KOPT-K1 (cell line): ENCODE data around the gene SRC.

Experiments
- H3K27ac ChIP-seq: fragments of 200-600 bp; sonication (generic); 2 replicates; pipeline ENCODE4 v1.5.1; 2016; ENCODE audit warnings: antibody characterized with exemption, mild to moderate bottlenecking, low read depth, low read length; ENCODE audit not compliant: poor library complexity, severe bottlenecking
- H3K36me3 ChIP-seq: fragments of 200-600 bp; sonication (generic); 2 replicates; pipeline ENCODE4 v1.5.1; 2017; ENCODE audit warnings: antibody characterized with exemption, mild to moderate bottlenecking, low read length, moderate library complexity; ENCODE audit not compliant: insufficient read depth
- H3K9me3 ChIP-seq: fragments of 200-600 bp; sonication (generic); 2 replicates; pipeline ENCODE4 v1.5.1; 2017; ENCODE audit warnings: antibody characterized with exemption, low read length, mild to moderate bottlenecking; ENCODE audit not compliant: insufficient read depth, poor library complexity, severe bottlenecking

Gene SRC

DNA sequence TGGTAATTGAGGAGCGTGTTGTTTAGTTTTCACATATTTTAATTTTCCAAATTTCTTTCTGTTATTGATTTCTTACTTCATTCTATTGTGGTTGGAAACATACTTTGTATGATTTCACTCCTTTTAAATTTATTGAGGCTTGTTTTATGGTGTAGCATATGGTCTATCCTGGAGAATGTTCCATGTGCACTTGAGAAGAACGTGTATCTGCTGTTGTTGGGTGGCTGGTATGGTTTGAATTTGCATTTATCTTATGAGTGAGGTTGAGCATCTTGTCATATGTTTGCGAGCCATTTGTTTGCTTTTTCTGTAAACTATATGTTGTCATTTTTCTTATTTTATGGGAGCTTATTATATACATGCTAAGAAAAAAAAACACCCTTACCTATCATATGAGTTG lies 26.5 kb downstream of the SRC start:
- Histone ChIP-seq H3K36me3 (no peaks in the 10 kb centered on the region), H3K27ac (no peak overlapping the region), H3K9me3 (no peaks in the 10 kb centered on the region)

DNA sequence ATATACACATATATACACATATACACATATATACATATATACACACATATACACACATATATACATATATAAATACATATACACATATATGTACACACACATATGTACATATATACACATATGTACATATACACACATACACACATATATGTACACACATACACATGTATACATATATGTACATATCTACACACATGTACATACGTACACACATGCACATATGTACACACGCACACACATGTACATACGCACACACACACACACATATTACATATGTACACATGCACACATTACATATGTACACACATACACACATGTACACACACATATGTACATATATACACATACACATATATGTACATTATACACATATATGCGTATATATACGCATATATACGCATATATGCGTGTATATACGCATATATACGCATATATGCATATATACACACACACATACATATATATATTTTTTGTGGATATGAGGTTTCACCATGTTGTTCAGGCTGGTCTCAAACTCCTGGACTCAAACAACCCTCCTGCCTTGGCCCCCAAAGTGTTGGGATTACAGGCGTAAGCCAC lies 27.2 kb downstream of the SRC start:
- H3K9me3 ChIP-seq, result no peaks in the 10 kb centered on the region
- no peaks in the 10 kb centered on the region for H3K36me3 ChIP-seq
- no peak overlapping the region for H3K27ac ChIP-seq

DNA sequence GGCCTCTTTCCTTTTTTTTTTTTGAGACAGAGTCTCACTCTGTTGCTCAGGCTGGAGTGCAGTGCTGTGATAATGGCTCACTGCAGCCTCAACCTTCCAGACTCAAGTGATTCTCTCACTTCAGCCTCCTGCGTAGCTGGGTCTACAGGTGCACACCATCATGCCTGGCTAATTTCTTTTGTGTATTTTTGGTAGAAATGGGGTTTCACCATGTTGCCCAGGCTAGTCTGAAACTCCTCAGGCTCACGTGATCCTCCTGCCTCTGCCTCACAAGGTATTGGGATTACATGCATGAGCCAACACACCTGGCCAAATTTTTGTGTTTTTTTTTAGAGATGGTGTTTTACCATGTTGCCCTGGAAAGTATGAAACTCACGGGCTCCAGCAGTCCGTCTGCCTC lies 29.3 kb downstream of the SRC start:
- Histone ChIP-seq H3K36me3 (no peaks in the 10 kb centered on the region), H3K9me3 (no peaks in the 10 kb centered on the region), H3K27ac (no peak overlapping the region)

DNA sequence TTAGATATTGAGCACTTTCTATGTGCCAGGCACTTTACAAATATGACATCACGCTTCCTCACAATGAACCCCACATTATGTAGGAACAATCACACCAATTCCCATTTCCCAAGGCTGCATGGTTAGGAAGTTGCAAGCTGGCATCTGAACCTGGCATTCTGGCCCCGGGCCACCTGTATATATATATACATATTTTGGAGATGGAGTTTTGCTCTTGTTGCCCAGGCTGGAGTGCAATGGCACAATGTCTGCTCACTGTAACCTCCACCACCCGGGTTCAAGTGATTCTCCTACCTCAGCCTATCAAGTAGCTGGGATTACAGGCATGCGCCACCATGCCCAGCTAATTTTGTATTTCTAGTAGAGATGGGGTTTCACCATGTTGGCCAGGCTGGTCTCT lies 30.4 kb downstream of the SRC start:
- no peaks in the 10 kb centered on the region for H3K36me3 ChIP-seq
- no peak overlapping the region for H3K27ac ChIP-seq
- H3K9me3 ChIP-seq, result no peaks in the 10 kb centered on the region

DNA sequence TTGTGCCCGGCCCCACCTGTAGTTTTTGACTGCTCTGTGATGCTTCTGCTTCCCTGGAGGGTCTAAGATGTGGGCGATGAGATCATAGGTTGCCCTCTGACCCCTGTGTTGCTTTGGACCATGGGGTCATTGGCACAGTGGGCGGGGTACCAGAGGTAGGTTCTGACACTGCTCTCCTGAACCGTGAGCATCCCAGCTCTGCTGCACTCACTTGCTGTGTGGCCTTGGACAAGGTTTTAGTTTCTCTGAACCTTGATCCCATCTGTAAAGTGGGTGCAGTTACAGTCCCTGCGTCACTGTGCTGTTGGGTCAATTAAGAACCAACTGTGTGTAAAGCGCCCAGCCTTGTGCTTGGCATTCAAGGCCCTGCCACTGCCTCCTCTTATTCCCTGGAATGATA lies 30.9 kb downstream of the SRC start:
- no peak overlapping the region for H3K27ac ChIP-seq
- H3K9me3 ChIP-seq, result no peaks in the 10 kb centered on the region
- no peaks in the 10 kb centered on the region for H3K36me3 ChIP-seq

DNA sequence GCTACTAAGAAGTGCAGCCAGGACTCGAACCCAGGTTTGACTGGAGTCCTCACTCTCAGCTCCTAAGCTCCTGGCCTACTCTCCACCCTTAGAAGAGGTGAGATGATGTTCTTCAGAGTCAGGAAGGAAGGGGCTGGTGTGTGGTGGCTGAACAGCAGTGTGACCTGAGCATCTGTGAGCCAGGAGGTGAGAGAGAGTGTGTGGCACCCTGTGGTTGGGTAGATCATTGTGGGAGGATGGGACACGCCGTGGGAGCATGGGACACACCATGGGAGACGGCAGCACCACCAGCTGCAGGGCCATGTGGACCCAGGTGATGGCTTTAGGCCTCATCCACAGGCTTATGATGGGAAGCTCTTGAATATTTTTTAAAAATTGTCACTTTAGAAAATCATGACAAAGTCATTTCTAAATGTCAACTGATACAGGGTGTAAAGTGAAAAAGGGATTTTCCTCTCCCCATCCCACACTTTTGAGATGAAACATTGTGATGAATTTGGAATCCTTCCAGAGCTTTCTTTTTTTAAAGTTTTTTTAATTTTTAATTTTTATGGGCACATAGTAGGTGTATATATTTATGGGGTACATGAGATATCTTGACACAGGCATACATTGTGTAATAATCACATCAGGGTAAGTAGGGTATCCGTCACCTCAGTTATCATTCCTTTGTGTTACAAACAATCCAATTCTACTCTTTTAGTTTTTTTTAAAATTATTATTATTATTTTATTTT lies 31.6 kb downstream of the SRC start:
- H3K9me3 ChIP-seq, result no peaks in the 10 kb centered on the region
- H3K27ac ChIP-seq, result no peak overlapping the region
- no peaks in the 10 kb centered on the region for H3K36me3 ChIP-seq

DNA sequence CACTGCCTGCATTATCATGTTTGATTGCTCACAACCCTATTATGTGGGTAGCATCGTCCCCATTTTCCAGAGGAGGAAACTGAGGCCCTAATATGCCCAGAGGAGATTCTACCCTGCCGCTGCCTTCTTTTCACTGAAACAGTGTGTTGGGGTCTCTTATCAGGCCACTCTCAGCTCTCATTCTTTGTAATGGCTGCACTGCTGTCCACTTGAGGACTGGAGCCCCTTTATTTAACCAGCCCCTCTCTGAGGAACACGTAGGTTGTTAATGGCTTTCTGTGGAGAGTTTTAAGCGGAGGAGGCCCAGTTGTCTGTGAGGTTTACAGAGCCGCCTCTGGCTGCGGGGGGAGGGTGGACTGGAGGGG lies 32.5 kb downstream of the SRC start:
- H3K27ac ChIP-seq, result no peak overlapping the region
- H3K9me3 ChIP-seq, result no peaks in the 10 kb centered on the region
- no peaks in the 10 kb centered on the region for H3K36me3 ChIP-seq

DNA sequence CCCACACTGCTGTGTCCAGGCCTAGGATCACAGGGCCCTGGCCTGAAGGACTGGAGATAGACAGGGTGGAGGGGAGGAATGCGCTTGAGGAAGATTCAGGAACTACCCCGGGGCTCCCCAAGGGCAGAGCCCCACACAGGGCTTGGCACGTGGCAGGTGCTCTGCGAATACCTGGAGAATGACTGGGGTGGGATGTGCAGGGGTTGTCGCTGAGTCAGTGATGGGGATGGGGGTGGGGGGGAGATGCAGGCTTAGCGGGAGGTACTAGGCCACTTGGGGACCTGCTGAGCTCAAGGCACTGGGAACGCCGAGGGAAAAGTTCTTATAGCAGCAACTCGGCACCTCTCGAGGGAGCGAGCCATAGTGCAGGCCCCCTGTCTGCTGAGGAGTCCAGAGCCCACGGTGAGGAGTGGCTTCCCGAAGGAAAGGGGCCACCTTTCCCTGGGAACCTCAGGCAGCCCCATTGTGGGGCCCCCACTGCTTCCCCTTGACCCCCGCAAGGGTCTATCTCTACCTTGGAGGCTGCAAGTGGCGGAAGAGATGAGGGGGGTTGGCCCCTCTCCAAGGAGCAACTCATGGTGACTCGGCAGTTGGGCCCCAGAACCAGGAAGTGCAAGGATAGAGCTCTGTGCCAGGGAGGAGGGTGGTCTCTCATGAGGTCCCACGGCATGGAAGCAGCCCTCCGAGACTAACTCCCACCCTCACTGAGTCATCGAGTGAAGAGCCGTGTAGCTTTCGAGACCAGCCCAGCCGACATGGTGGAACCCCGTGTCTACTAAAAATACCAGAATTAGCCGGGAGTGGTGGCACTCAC lies 33.1 kb downstream of the SRC start:
- H3K27ac ChIP-seq, result no peak overlapping the region
- H3K36me3 ChIP-seq, result no peaks in the 10 kb centered on the region
- no peaks in the 10 kb centered on the region for H3K9me3 ChIP-seq

DNA sequence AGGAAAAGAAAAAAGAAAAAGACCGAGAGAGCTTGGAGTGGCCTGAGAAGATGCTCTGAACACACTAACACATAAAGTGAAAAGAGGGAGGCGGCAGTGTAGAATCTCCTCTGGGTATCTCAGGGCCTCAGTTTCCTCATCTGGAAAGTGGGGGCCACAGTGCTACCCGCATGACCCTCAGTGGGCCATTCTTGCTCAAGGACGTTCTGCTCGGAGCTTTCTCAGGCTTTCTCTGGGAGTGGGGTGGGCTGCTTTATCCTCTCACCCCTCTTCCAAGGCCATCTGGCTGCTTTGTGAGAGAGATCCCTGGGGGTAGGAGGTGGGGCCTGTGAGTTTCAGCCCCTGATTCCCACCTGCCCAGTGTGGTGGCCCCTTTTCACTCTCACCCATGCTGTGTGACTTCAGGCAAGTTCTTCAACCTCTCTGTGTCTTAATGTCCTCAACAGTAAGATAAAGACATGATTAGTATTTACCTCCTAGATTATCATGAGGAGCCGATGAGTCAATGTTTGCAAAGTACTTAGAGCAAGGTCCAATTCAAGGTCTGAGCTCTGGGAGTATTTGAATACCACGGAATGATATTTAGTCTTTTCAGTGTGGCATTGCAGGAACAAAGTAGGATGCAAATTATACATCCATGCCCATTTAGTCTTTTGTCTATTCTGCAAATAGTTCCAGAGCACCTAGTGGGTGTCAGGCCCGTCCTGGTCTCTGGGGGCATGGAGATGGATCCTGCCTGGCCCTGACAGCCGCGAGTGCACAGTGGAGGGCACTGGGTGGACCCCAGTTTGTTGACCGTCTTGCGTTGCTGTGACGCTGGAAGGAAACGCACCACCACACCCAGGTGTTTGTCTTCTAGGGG lies 34.3 kb downstream of the SRC start:
- no peak overlapping the region for H3K27ac ChIP-seq
- H3K9me3 ChIP-seq, result no peaks in the 10 kb centered on the region
- H3K36me3 ChIP-seq, result no peaks in the 10 kb centered on the region

DNA sequence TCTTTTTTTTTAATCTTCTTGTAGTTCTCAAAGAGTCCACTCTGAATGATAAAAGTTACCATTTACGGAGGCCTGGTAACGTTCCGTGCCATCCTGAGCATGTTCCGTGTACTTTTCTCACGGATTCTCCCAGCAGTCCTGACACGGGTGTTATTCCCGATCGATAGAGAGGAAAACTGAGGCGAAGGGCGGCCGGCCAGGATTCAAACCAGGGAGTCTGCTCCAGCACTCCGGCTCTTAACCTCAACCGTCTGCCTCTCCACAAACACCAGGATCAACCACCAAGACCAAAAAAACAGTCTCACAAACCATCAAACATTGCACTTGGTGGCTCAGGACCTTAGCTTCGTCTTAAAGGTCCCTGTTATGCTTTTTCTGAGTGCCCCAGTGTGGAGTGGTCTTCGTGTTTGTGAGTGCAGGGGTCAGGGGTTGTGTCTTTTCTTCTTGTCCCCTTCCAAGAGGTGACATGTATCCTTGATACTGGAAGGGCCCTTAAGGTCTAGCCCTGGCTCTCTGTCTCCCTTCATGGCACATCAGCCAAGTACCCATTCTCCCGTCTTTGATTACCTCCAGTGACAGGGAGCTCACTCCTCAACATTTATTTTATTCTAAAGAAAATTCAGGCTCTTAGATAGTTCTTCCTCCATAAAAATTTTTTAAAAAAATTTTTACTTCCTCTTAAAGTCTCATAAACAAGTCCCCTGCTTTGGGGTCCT lies 35.1 kb downstream of the SRC start:
- H3K27ac ChIP-seq, result no peak overlapping the region
- no peaks in the 10 kb centered on the region for H3K36me3 ChIP-seq
- no peaks in the 10 kb centered on the region for H3K9me3 ChIP-seq

DNA sequence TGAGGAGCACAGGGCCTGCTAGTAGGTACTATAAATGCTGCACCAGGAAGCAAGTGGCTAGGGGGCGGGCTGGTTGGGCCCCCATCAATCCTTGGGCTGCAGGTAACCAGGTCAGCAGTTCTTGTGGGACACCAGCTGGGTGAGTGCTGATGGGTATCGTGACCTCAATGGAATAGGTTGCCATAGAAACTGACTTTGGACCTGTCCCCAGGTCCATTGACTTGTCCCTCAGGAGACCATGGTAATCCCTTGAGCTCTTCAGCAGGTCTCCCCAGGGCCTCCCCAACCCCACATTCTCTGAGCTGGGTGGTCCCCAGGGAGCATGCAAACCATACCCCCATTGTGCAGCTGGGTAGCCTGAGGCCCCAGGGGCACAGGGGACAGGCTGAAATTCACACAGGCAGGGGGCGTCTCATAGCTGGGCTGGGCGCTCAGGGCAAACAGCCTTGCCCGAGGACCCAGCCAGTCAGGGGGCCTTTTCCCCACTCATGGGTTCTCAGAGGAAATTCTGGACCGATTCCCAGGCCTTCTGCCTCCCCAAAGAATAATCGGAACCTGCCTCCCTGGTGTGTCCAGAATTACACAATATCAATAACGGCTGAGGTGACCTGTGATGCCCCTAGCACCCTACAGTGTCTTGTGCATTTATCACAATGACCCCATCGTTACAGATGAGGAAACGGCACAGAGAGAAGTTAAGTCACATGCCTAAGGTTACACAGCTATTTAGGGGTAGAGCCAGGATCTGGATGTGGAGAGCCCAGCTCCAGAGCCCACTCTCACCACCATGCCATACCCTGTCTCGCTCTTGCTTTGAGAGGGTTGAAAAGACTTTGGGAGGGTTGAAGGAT lies 35.9 kb downstream of the SRC start:
- no peak overlapping the region for H3K27ac ChIP-seq
- no peaks in the 10 kb centered on the region for H3K36me3 ChIP-seq
- H3K9me3 ChIP-seq, result no peaks in the 10 kb centered on the region

DNA sequence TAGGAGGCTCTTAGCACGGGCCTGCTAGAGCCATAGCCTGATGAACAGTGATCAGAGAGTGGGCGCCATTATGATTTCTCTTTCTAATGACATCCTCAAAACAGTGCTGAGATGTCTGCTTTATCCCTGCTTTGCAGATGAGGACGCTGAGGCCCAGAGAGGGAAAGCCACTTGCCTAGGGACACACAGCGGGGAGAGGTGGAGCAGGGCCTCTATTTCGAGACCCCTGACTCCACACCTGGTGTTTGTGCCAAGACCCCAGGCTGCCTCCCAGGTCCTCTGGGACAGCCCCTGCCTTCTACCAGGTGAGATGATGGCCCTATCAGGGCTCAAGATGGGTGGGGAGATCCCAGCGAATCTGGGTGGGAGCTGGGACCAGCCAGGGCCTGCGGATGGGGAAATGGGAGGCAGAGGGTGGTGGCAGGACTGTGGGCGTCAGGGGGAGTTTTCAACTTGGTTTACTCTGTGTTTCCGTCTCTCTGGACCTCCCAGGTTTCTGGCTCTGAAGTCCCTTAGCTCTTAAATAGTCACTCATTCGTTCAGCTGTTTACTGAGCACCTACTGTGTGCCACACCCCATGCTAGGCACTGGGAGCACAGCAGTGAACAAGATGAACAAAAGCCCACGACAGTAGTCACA lies 36.7 kb downstream of the SRC start:
- no peaks in the 10 kb centered on the region for H3K9me3 ChIP-seq
- no peak overlapping the region for H3K27ac ChIP-seq
- H3K36me3 ChIP-seq, result no peaks in the 10 kb centered on the region

DNA sequence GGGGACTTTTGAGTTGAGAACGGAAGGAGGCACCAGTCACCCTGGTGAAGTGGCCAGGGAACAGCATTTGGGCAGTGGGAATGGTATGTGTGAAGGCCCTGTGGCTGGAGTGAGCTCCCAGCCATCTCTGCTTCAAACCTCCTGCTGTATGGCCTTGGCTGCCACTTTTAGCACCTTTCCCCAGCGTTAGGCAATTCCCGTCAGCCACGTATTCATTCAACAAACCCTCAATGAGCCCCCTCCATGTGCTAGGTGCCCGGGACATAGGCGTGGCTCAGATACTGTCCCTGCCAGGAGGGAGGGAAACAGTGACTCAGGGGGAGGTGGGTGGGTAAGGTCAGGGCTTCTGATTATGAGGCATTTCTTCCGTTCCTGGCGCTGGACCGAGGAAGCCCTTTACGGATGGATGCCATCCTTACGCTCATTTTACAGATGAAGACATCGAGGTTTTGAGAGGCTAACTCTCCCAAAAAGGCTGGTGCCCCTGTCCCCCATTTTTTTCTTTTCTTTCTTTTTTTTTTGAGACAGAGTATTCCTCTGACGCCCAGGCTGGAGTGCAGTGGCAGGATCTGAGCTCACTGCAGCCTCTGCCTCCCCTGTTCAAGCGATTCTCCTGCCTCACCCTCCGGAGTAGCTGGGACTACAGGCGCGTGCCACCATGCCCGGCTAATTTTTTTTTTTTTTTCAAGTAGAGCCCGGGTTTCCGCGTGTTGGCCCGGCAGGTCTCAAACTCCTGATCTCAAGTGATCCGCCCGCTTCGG lies 37.5 kb downstream of the SRC start:
- Histone ChIP-seq H3K9me3 (no peaks in the 10 kb centered on the region), H3K27ac (no peak overlapping the region), H3K36me3 (no peaks in the 10 kb centered on the region)
